ENCODE results near the gene WDR70.

DNA sequence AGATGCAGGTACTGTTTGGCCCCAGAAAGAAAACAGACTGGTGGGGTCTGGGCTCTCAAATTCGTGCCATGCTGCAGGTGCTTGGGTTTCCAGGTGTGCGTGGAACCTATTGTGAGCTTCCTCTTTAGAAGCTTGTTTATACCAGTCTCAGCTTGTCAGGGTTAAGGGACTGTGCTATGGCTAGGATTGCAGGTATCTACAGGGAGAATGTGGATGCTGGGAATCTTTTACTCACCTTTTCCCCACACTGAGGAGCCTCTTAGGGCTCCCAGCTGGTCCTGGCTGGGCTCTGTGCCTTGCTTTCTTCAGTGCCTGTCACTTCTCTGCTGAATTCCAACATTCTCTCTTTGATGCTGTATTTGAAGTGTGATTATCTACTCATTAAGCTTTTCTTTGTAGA, 111.8 kb downstream of the WDR70 start:
- TF ChIP-seq, protein P1, sequence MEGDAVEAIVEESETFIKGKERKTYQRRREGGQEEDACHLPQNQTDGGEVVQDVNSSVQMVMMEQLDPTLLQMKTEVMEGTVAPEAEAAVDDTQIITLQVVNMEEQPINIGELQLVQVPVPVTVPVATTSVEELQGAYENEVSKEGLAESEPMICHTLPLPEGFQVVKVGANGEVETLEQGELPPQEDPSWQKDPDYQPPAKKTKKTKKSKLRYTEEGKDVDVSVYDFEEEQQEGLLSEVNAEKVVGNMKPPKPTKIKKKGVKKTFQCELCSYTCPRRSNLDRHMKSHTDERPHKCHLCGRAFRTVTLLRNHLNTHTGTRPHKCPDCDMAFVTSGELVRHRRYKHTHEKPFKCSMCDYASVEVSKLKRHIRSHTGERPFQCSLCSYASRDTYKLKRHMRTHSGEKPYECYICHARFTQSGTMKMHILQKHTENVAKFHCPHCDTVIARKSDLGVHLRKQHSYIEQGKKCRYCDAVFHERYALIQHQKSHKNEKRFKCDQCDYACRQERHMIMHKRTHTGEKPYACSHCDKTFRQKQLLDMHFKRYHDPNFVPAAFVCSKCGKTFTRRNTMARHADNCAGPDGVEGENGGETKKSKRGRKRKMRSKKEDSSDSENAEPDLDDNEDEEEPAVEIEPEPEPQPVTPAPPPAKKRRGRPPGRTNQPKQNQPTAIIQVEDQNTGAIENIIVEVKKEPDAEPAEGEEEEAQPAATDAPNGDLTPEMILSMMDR (IDR thresholded peaks at IDR 0.05; ENCODE audit: insufficient read depth, low read depth, low read length), result no peak
- no peak for TF ChIP-seq EZH2 (IDR thresholded peaks at IDR 0.05; ENCODE audit: insufficient read depth, low read length)

All from astrocyte (in vitro differentiated cells and primary cell).